Skin of body (tissue), 2 donors: ENCODE measurements around the gene SHANK2. TPM values are rescaled to one million over a fixed set of nuclear protein-coding genes. Genes with fewer than 3 reads are reported as not detected.
A peak's percentile ranks its signal among the peaks of the same experiment; 100 is the strongest.

Experiments used
- DNase-seq: peaks from one replicate; lab custom pipeline; 2025; lab: John Stamatoyannopoulos, UW
- total RNA-seq: library from RNA; depleted of rRNA; stranded (reverse); fragments of >200 nt; gene quantifications from one replicate; pipeline ENCODE4 v1.2.3, GENCODE V29; 2014

SHANK2 gene
- total RNA-seq, 1 donor from 2014 or later: 8.8 TPM

DNA sequence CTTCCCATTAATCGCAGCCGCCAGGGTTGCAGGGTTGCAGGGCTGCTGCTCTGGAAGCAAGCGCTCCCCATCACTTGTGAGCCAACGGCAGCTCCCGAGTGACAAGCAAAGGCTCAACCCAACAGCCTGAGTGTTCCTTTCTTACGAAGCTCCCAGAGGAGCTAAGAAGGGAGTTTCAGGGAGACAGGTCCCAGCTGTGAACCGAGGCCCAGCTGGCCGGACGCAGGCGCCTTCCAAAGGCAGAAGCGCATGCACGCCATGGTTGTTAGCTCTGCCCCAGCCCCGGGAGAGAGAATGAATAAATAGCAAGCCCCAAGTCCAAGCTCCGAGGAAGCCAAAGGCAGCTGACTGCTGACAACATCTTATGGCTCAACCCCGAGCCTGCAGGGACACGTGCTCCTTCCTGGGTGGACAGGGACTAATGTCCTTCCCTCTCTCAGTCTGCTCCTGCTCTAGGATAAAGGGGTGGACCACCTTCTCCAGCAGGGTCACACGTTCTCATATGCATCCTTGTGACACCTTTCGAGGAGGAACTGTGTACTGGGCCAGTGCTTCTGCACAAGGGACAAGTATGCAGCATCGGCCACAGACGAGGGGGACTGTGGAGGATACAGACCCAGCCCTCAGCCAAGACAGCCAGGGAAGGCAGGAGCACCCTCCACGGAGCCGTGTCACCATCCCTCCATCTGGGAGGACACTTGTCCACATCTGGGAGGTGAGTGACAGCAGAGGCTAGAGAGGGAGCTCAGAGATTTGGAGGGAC, 29.9 kb downstream of the SHANK2 start:
- DNase-seq: no peak

DNA sequence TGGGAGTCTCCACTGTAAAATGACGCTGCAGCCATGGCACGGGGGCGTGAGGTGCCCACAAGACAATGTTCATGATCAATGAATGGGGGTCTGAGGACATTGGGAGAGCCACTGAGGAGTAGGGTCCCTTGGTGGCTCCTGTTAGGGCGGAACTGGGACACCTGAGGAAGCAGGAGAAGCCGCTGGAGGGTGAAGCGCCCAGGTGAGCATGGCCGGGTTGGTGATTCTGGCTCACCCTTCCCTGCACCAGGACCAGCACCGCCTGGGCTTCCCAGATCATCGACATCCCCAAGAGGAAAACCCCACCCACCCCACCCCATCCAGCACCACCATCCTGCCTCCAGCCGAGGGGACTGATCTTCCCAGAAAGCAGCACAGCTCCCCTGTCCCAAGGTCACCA, 30.6 kb downstream of the SHANK2 start:
- DNase-seq: no peak

DNA sequence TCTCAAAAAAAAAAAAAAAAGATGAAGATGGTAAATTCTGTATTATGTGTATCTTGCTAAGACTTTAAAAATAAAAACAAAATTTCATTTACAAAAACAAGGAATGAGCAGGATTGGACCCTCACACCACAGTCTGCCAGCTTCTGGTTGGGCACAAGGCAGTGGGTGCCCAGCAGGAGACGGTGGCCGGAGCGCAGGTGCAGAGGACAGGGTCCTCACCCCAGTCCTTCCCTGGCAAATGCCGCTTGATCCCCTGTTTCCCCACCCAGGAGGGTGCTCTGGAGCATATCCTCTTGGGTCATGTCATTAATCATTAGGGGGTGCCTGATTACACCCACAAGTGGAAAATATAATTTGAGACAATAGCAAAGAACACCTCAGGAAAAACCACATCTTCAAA, 31.2 kb downstream of the SHANK2 start:
- no peak for DNase-seq

DNA sequence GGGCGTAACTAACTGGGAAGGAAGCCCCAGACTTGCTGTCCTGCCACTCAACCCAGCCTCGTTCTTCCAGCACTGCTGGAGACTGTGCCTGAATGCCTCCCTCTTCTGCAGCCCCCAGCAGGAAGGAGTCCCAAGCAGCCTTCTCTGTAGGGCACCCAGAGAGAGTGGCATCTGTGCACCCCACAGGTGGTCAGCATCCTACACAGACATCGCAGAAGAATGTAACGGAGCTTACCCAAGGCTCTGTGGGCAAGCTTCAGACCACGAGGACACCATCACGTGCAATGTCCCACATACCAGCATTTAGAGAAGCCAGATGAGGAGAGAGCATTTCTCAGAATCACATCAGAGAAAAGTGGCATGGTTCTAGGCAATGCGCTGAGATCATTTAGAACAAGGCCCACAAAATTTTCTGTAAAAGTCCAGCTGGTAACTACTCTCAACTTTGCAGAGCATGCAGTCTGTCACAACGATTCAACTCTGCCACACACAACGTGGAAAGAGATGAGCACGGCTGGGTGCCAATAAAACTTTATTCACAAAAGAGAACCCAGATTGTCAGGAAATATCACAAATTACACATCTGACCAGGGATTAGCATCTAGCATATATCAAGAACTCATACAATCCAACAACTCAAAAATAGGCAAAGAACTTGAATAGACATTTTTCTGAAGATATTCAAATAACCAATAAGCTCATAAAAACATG, 33.4 kb downstream of the SHANK2 start:
- no peak for DNase-seq

DNA sequence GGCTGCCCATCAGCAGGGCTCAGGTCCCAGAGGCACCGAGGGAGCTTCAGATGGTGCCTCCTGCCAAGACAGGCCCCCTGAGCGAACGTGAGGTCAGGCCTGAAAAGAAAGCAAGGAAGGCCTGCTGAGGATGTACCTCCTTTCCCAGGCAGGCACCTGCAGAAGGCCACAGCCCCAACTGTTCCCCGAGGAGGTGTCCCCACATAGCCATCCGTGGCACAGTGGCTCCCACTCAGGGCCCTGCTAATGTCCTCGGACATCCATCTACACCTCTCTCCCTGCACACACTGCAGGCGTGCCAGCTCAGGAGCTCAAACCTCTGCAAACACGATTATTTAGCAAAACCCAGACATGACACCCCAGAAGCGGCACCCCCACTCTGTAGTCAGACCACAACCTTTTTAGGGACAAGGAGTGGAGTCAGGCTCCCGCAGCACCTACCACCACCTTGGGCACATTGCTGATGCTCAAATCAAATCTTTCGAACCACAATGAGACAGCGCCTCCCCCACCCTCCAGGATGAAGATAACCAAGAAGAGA, 36.9 kb downstream of the SHANK2 start:
- DNase-seq: no peak

DNA sequence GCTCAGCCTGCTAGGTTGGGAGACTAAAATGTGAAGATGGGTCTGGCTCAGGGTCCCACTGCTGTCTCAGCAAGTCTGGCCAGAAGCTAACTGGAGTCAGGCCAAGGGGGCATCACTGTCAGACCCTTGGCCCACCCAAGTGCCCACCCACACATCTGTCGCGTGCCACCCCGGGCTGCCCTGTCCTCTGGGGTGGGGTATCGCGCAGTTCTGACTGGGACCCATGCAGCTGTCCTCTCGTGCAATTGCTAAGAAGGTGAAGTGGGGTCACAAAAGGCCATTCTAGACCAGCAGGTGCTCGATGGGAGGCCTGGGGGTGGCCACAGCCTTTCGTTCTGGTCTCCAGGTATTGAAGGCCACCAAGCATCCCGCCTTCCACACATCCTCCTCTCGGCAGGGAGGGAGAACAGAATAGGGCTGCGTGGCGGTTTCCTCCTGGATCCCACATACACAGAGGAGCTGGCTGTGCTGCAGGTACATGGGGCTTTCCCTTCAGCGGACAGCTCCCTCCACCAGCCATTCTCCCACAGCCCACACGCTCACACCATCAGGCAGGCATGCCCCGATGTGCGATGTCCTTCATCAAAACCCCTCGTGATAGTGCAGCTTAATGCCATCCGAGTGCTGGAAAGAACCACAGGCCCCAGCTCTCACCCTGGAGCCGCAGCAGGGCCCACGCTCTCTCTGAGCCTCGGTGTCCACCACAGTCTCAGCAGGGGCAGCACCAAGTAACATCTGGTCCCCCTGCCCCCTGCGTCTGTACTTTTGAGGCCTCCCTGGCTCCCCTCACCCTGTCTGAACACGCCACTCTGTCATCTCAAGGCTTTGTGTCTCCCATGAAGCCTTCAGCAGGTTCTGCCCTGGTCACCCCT, 37.6 kb downstream of the SHANK2 start:
- no peak for DNase-seq

DNA sequence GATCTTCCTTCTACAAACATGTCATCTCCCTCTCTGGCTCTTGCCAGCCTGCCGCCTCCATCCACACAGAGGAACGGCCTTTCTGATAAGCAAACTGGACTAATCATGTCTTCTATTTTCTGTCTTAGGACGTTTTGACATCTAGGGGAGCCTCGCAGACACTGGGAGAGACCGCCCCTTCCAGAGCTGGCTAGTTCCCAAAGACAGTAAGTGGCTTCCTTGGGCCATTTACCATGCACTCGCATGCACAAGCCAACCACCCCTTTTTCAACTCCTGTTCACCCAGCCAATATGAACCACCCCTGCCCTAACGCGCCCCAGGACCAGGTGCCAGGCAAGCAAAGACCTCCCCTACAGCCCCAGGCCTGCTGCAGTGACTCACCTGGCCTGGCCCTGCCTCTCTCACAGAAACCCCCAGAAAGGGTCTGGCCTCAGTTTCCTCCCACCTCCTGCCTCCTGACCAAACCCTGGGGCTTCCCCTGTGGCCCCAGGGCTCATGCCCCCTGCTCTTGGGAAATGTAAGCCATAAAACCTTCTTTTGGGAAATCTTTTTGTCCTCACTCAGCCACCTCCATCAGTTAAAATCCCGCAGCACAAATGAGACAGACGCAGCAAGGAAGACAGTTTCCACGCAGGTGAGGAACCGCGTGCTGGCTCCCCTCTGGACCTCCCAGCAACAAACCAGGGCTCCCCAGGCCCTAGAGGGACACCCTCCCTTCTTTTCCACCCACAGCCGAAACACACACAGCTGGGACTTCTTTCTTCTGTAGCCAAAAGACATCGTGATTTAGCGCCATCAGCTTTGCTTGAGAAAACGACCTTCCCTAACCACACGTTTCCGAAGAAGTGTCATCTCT, 38.5 kb downstream of the SHANK2 start:
- DNase-seq: no peak

DNA sequence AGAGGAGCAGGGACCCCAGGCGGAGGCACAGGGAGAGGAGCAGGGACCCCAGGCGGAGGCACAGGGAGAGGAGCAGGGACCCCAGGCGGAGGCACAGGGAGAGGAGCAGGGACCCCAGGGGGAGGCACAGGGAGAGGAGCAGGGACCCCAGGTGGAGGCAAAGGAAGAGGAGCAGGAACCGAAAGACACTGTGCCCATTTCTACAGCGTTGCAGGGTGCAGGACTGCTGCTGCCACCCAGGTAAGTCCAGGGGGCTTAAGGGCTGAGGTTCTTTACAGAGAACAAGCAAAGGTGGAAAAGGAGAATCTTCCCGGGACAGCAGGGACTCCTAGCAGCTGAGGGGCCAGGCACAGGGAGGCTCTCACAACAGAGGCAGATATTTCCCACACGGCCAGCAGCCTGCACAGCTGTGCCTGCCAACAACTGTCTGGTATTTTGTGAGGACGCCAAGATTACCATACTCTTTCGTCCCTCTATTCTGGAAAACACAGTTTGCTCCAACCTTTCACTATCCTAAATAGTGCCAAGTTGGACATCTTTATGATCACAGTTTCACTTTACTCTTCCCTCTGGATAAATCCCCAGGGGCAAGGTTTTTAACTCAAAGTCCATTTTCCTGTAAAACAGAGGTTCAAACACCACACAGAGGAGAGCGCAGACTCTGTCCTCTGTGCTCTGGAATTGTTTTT, 39.4 kb downstream of the SHANK2 start:
- DNase-seq: peak; percentile 40

DNA sequence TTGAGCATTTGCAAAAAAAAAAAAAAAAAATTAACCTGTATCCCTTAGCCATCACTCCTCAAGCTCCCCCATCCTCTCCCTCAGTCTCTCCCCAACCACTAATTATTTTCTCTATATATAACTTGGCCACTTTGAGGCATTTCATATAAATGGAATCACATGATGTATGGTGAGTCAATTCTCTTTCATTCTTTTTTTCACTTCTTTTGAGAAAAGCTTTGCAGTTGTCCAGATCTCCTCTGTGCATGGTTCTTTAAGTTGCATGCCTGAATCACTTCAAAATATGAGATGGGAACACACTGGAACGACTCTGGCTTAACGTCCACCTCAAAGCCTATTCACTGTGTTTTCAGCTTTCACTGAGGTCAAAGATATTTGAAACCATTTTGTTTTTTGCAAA, 40.7 kb downstream of the SHANK2 start:
- DNase-seq: no peak

DNA sequence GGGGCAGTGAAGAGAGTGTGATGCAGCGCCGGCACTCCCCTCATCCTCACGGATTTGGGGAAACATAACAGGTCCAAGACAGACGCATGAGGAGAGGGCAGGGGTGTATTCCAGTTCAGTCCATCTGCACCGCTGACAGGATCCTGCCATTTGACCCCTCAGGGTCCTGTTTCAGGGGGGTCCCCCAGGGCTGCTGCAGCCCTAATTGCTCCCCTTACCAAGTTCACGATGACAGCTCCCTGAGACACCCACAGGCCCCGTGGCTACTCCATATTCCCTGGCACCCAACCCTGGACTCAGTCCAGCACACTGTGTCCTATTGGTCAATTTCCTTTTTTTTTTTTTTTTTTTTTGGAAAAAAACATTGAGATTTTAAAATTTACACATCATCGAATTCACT, 41.5 kb downstream of the SHANK2 start:
- DNase-seq: no peak

DNA sequence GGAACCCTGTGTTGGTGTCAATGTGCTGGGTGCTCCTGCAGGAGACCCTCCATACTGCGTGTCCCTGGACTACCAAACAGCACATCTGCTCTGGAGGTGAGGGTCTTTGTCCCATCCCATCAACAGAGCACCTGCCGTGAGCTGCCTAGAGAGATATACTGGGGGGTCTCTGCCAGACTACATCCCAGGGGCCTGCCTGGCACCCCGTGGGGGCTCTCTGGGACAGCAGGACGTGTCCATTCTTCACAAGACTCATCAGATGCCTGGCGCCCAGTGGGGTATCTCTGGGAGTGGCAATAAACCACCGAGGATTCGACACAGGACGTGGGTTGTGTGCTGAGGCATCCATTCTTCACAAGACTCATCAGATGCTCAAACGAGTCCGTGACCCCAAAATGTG, 42.7 kb downstream of the SHANK2 start:
- DNase-seq: no peak

DNA sequence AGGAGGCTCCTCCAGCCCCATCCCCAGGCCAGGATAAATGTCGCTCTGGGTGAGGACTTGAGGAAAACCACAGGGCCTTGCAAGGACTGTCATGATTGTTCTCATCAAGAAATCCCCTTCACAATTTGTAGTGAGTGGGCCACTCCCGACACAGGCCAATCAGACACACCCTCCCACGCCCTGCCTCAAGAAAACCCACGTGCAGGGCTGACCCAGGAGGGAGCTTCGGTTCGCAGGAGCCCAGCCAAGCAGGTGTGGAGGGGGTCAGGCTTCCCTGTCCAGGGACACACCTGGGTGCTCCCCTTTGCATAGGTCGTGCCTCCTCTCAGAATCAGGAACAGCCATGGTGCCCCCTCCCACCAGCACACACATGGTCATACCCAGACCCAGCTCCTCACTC, 43.2 kb downstream of the SHANK2 start:
- no peak for DNase-seq

DNA sequence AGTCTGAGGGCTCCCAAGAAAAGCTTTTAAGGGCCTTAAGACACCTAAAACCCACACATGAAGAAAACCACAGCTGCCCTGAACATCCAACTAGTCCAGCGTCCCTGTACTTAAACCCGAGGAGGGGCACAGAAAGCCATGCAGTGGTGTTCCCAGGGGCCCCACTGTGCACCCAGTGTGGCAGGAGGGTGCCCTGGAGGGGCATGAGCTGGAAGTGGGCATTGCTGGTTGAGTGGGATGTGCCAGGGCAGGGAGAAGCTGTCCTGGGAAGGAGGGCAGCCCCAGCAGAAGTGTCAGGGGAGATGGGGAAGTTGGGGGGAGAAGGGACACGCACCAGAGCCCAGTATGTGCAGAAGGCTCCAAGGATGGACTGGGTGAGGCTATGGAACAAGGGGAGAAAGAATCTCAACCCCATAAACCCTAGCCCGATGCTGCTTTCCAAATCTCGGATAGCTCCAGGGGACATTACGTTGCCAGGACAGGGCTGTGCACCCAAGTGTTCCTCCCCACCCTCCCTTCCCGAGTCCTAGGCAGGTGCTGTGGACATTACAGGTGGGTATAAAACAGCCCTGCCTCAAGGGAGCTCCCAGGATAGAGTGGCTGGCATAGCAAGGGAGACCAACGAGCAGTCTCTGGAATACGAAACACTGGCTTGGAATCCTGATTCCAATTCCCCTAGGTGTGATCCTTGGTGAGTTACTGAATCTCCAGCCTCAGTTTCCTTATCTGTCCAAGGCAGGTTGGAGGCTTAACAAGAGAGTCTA, 44.2 kb downstream of the SHANK2 start:
- no peak for DNase-seq

DNA sequence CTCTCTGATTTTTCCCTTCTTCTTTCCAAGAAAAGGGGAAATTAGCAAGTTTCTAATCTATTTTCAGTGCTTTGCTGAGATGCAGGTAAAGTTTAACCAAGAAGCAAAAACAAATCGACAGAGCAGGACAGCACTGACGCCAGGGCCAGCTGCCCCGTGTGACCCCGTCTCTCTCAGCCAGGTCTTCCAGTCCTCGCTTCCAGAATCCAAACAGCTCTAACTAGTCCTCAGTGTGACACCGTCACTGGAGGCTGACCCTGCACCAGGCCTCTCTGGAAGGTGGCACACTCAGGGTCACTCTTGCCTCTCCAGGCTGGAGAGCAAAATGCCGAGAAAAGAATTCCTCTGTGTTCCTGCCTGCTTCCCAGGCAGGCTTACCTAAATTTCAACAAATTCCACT, 44.8 kb downstream of the SHANK2 start:
- no peak for DNase-seq

DNA sequence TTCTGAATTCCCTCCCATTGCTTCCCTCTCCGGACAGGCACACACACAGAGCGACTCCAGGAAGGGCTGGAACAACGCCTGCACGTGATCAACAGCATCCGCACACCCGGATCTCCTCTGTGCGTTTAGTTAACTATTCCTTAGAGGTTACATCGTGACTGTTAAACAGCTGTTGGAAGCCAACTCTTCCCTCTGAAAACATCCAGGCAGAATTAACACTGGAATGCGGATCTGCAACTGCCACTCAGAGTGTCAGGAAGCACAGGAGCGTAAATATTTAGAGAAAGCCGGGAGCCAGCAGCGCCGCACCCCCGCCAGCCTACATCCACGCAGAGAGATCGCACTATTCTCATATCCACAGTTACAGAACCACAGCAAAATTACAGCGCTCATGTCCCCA, 46.2 kb downstream of the SHANK2 start:
- peak; percentile 65 for DNase-seq

DNA sequence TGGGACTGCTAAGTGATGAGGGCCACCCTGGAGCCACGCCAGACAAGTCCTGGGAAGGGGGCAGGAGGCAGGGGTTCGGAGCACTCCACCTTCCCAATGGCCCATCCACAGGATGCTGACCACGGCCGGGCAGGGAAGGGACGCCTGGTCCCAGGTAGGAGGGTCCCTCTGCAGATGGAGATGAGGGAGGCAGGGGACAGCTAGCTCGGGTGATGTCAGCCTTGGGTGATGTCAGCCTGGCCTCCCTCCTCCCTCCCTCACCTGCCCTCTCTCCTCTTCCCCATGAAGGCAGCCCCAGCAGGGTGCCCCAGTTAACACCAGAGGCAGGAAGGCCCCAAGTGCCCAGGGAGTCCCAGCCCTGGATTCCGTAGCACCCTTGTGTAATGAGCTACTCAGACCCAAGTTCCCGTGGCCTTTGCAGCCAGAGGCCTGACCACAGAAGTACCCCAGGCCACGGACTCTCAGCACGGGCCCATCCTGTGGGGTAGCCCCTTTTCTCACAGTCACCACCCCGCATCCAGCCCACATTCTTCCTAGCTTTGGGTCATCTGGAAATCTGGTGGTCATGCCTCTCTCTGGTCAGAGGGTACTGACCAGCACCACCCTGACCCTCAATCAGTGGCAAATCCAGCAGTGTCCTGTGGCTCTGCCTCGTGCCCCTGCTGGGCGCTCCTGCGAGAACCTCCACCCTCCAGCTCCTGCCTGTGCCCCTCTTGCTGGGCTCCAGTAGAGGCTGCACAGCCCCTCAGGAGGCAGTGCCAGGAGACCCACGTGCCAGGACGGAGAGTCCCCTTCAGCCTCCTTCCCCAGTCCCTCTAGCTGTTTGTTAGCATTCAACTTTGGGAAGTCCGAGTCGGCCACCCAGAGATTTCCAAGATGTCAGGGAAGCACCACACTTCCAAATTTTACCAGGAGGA, 47.4 kb downstream of the SHANK2 start:
- DNase-seq: no peak

DNA sequence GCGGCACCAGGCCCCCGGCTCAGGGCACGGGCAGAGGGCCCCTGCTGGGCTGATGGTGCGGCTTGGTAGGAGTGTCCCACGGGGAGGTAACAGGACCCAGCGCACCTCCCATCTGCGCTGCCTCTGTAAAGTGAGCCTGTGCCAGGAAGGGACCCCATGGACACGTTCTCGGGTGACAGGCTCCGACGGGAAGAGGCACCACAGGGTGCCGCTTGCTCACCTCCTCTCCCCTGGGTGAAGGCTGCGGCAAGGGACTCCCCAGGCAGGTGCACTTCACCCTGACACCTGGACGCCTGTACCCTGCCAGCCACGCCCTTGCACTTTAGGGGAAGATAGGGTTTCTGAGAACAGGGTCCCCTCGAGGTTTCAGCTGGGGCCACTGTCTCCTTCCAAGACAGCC, 48.1 kb downstream of the SHANK2 start:
- DNase-seq: no peak

DNA sequence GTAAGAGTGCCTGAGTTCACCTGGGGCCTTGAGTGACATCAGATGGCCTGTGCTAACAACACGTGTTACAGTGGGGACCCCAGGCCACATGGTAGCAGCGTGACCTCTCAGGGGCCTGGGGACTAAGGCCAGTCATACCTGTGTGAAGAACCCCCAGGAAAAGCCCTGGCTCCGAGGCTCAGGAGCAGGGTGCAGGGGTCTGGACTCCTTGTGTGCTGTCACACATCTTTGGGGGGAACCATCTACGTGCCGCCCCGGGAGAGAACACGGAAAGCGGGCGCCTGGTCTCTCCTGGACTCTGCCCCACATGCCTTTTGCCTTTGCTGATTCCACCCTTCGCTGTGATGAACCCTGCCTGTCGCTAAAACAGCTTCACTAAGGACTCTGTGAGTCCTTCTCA, 48.7 kb downstream of the SHANK2 start:
- no peak for DNase-seq

DNA sequence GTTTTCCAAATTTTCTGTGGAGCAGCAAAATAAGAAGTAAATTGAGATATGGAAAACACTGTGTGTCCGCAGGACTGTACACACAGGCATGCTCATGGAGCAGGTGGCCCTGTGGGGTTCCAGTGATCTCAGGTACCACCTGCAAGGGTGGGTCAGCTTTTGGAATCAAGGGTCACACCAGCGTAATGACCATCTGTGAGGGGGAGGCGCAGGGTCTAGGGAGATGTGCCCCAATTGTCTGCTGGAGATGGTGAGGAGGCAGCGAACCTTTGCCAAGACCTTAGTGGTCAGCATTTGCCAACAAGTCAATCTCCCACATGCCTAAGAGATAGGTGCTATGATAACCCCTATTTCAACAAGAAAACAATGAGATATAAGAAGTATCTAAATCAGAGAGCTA, 49.4 kb downstream of the SHANK2 start:
- no peak for DNase-seq
